ENCODE measurements around the gene EDEM3.
A peak's percentile ranks its signal among the peaks of the same experiment; 100 is the strongest.

EDEM3 gene

DNA sequence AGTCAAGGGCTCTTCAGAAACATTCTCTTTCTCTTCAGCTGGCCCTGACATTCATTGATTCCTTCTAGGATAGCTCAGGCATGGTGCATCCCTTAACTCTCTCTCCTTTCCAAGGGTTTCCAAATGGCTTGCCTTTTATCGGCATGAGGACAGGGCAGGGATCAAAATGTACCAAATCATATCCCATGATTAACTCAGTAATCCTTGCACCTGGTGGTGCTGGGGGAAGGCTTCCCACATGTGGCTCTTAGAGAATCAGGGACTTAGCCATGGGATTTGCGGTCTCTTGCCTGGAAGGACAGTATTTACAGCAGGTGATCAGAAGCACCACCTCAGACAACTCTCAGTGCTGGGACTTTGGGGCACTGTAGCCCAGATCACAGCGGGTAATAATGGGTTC, 46.2 kb upstream of the EDEM3 start:
- H3K4me3 Mint-ChIP-seq: no peak overlapping the region
- peaks cover 10% of the 10 kb centered on the region for H3K4me1 Mint-ChIP-seq
- H3K27ac Mint-ChIP-seq: no peak overlapping the region
- peaks cover 10% of the 10 kb centered on the region for H3K27me3 Mint-ChIP-seq (ENCODE audit: low read depth)
- no peaks in the 10 kb centered on the region for H3K9me3 Mint-ChIP-seq
- TF ChIP-seq, protein P1, sequence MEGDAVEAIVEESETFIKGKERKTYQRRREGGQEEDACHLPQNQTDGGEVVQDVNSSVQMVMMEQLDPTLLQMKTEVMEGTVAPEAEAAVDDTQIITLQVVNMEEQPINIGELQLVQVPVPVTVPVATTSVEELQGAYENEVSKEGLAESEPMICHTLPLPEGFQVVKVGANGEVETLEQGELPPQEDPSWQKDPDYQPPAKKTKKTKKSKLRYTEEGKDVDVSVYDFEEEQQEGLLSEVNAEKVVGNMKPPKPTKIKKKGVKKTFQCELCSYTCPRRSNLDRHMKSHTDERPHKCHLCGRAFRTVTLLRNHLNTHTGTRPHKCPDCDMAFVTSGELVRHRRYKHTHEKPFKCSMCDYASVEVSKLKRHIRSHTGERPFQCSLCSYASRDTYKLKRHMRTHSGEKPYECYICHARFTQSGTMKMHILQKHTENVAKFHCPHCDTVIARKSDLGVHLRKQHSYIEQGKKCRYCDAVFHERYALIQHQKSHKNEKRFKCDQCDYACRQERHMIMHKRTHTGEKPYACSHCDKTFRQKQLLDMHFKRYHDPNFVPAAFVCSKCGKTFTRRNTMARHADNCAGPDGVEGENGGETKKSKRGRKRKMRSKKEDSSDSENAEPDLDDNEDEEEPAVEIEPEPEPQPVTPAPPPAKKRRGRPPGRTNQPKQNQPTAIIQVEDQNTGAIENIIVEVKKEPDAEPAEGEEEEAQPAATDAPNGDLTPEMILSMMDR (IDR thresholded peaks at IDR 0.05; ENCODE audit: unreplicated experiment in 3 of 3): no peak
- no peaks in the 10 kb centered on the region for H3K36me3 Mint-ChIP-seq (ENCODE audit: low read depth)

DNA sequence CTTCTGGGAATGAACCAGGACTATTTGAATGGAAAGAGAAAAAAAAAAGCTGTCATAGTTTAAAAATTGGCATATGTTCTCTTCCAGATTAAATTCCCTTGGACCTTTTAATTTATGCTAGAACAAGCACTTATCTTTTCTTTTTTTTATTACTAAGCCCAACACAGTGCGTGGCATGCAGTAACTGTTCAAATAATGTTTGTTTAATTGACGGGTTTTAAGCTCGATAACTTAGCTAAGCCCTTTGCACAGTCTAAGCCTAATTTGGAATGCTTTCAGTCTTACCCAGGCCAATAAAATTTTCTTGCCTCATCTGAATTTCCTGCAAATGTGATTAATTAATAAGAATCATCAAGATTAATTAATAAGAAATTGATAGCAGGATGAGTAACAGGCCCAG, 39.3 kb upstream of the EDEM3 start:
- no peaks in the 10 kb centered on the region for H3K9me3 Mint-ChIP-seq
- no peaks in the 10 kb centered on the region for H3K36me3 Mint-ChIP-seq (ENCODE audit: low read depth)
- TF ChIP-seq, protein P1 (IDR thresholded peaks at IDR 0.05; ENCODE audit: unreplicated experiment in 3 of 3): no peak
- no peak overlapping the region for H3K4me3 Mint-ChIP-seq
- H3K27me3 Mint-ChIP-seq (ENCODE audit: low read depth): peaks cover 15% of the 10 kb centered on the region
- H3K27ac Mint-ChIP-seq: no peak overlapping the region
- peaks cover 8% of the 10 kb centered on the region for H3K4me1 Mint-ChIP-seq

DNA sequence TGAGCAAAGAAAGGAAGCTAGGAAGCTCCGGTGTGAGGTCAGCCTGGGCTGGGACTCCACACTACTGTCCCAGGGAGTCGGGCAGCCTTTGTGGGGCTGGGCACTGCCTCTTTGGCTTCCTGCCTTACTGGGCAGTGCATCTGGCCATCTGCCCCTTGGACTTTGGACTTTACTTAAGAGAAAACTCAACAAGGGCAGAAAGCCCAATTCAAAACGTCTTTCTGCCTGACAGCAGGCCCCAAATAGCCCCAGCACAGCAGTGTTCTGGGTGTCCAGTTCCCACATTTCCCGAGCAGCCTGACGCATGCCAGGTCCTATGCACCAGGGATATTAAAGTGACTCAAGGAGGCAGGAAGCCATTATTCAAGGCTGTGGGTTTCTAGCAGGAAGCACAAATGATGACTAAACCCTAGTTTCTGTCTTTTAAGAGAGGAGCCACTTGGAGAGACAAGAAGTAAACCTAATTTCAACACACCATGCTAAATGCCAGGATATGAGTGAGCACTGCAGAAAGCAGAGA, 37.9 kb upstream of the EDEM3 start:
- H3K9me3 Mint-ChIP-seq: no peaks in the 10 kb centered on the region

DNA sequence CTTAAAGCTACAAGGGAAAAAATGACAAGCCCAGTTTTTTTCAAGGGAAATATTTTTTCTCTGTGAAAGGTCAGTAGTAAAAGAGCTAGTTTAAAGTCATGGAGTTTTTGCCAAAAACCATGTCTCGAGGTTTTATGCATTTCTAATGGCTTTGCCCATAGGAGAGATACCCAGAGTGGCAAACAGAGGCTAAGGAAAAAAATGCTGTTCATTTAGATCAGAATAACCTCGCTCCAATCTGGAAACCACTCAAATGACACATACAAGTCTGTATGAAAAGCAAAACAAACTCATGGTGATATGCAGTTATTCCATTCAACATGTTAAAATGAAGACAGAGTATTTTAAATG, 36.9 kb upstream of the EDEM3 start:
- TF ChIP-seq, protein P1 (IDR thresholded peaks at IDR 0.05; ENCODE audit: unreplicated experiment in 3 of 3): no peak
- H3K27me3 Mint-ChIP-seq (ENCODE audit: low read depth): peaks cover 14% of the 10 kb centered on the region
- no peak overlapping the region for H3K4me3 Mint-ChIP-seq
- H3K4me1 Mint-ChIP-seq: peaks cover 8% of the 10 kb centered on the region
- H3K36me3 Mint-ChIP-seq (ENCODE audit: low read depth): no peaks in the 10 kb centered on the region
- no peak overlapping the region for H3K27ac Mint-ChIP-seq
- H3K9me3 Mint-ChIP-seq: no peaks in the 10 kb centered on the region

More for the DNA sequence above, 37.9 kb upstream of the EDEM3 start:
- H3K27me3 Mint-ChIP-seq (ENCODE audit: low read depth): peaks cover 15% of the 10 kb centered on the region
- no peak overlapping the region for H3K4me3 Mint-ChIP-seq
- H3K4me1 Mint-ChIP-seq: peaks cover 8% of the 10 kb centered on the region
- no peaks in the 10 kb centered on the region for H3K36me3 Mint-ChIP-seq (ENCODE audit: low read depth)
- H3K27ac Mint-ChIP-seq: peak overlapping the region; percentile 47 to 75 (median 62)
- TF ChIP-seq, protein P1 (IDR thresholded peaks at IDR 0.05; ENCODE audit: unreplicated experiment in 3 of 3): no peak

DNA sequence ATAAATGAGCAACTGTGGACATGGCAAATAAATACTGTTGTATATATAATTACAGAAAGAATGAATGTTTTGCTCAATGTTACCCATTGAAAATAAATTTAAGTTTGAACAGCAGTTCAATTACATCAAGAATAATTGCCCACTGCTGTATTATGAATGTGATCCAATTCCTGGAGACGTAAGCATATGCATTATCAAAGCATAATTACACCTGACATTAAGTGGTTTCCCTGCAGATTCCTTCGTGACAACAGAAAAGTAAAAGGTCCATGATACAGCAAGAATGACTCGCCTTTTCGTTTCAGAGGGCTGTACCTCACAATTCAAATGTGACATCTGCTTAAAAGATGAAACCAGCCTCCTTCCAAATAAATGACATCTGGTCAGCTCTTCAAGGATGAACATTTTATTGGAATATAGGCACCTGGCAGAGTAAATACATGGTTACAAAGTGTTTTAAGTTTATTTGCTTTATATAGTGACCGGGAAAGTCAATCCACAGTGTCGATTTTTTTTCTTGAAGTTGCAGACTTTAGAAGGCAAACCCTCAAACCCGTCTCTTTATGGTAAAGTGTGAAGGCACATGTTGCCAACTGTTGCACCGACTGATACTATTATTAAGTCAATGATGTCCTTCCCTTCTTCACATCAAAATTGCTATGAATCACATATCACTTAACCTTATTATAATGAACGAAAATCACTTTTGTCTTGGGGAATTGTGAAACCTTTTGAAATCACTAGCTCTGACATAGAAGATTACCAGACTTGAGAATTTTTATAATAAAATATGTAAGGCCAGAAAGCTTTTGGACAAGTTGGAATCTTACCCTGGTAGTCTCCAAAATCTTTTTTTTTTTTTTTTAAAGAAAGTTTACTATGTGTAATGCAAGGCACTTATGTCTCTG, 36.2 kb upstream of the EDEM3 start:
- TF ChIP-seq, protein P1 (IDR thresholded peaks at IDR 0.05; ENCODE audit: unreplicated experiment in 3 of 3): no peak
- peaks cover 8% of the 10 kb centered on the region for H3K4me1 Mint-ChIP-seq
- H3K27ac Mint-ChIP-seq: no peak overlapping the region
- H3K36me3 Mint-ChIP-seq (ENCODE audit: low read depth): no peaks in the 10 kb centered on the region
- peaks cover 8% of the 10 kb centered on the region for H3K27me3 Mint-ChIP-seq (ENCODE audit: low read depth)
- H3K9me3 Mint-ChIP-seq: no peaks in the 10 kb centered on the region
- H3K4me3 Mint-ChIP-seq: no peak overlapping the region

All from nephron (organoid).